Vagina (tissue), 2 donors: ENCODE results near the gene NFIB.

ENCODE experiments used
- POLR2AphosphoS5 ChIP-seq, 2 donors: sonication (generic); formaldehyde crosslinking; IDR thresholded peaks; one replicate each; pipeline ENCODE4 v1.9.0; 2017; ENCODE audit warnings: antibody characterized with exemption in 2 of 2, mild to moderate bottlenecking in 2 of 2, low read depth in 1 of 2; ENCODE audit not compliant: insufficient read depth in 1 of 2
- TF ChIP-seq, protein P1 (sequence below), 3 experiments: fragments of 450-650 bp in 2 of 3; fragments of 200-600 bp in 1 of 3; sonication (generic) in 1 of 3; IDR thresholded peaks; one replicate each; pipeline ENCODE4 v1.5.1; 2017 to 2019; ENCODE audit warnings: antibody characterized with exemption in 3 of 3, mild to moderate bottlenecking in 2 of 3, moderate library complexity in 2 of 3

DNA sequence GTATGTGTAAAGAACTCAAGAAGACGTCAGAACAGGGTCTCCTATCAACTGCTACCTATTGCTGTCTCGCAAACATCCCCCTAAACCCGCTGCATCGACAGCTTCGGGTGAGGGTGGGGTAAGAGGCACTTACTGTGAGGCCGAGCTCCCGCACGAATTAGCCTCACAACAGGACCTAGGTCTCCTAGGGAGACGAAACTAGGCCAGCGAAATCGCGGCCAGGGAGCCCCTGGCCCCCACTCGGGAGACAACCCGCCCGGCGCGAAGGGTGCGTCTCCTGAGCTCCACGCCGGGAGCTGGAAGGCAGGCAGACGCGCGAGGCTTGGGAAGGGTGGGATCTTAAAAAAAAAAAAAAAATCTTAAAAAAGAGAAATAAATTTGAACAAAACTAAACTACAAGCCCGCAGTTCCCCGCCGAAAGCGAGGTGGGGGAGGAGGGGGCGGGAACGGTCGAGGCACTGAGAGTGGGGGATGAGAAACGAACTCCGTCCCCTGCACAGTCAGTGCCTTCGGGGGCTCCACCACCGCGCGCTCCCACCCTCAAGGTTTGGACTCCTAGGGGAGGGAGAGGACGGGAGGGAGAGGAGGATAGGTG is 33.0 kb upstream of the NFIB start:
- TF ChIP-seq, protein P1, sequence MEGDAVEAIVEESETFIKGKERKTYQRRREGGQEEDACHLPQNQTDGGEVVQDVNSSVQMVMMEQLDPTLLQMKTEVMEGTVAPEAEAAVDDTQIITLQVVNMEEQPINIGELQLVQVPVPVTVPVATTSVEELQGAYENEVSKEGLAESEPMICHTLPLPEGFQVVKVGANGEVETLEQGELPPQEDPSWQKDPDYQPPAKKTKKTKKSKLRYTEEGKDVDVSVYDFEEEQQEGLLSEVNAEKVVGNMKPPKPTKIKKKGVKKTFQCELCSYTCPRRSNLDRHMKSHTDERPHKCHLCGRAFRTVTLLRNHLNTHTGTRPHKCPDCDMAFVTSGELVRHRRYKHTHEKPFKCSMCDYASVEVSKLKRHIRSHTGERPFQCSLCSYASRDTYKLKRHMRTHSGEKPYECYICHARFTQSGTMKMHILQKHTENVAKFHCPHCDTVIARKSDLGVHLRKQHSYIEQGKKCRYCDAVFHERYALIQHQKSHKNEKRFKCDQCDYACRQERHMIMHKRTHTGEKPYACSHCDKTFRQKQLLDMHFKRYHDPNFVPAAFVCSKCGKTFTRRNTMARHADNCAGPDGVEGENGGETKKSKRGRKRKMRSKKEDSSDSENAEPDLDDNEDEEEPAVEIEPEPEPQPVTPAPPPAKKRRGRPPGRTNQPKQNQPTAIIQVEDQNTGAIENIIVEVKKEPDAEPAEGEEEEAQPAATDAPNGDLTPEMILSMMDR (IDR thresholded peaks at IDR 0.05) = no peak
- no peak for TF ChIP-seq POLR2AphosphoS5 (IDR thresholded peaks at IDR 0.05; ENCODE audit: insufficient read depth in 1 of 2, low read depth in 1 of 2)
